ENCODE results near the gene PAX7.
"Not testable (repeated sequence)": the region's sequence is repeated elsewhere in the genome, so short reads cannot be mapped to it uniquely, and the experiment has no call there.

Gene PAX7

GRCh38 chr1:18724801-18725200 is 94.2 kb downstream of the PAX7 start:
- in situ Hi-C loops (cut with MboI; ENCODE audit: low sequenced_read_pairs), result no loop called here

GRCh38 chr1:18725231-18725895 is 94.7 kb downstream of the PAX7 start:
- in situ Hi-C loops (cut with MboI; ENCODE audit: low sequenced_read_pairs), result no loop called here

GRCh38 chr1:18726368-18726767 is 95.7 kb downstream of the PAX7 start:
- in situ Hi-C loops (cut with MboI; ENCODE audit: low sequenced_read_pairs), result no loop called here

DNA sequence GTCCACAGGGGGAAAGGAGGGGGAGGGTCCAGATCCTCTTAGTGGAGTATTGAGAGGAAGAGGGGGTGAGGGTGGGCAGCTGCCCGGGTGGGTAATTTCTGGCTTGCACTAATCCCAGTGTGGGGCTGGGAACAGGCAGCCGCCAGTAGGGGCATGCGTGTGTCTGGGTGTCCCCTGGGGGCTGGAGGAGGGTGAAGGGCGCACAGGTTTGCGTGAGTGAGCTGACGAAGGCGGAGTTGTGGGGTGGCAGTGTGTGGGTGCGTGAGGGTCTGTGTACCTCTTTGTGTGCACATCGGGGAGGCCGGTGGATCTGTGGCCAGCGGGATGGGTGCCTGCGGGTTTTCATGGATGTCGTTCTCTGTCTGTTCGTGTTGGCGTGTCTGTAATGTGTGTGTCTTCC is 97.3 kb downstream of the PAX7 start:
- in situ Hi-C loops (cut with MboI; ENCODE audit: low sequenced_read_pairs), result no loop called here

DNA sequence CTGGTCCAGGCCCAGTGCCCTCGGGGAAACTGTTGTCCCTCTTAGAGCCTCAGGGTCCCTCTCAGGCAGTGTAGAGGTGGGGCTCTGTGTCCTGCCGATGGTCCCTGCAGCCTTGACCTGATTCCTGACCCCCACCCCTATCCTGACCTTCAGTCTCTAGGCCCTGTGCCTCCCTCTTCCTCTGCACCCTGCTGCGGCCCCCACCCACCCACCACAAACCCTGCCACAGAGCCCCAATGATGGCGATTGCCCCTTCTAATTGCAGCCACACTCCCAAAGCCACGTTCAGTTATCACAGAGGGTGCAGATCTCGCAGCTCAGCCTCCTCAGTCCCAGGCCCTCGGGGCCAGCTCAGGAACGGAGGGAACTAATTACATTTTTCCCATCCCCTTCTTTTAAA is 99.7 kb downstream of the PAX7 start:
- in situ Hi-C loops (cut with MboI; ENCODE audit: low sequenced_read_pairs), result no loop called here

- in situ Hi-C loops (cut with MboI; ENCODE audit: low sequenced_read_pairs), result no loop called here
Measured at GRCh38 chr1:18731148-18731547, 100.5 kb downstream of the PAX7 start.

GRCh38 chr1:18731591-18732235 is 101.1 kb downstream of the PAX7 start:
- in situ Hi-C loops (cut with MboI; ENCODE audit: low sequenced_read_pairs), result no loop called here

DNA sequence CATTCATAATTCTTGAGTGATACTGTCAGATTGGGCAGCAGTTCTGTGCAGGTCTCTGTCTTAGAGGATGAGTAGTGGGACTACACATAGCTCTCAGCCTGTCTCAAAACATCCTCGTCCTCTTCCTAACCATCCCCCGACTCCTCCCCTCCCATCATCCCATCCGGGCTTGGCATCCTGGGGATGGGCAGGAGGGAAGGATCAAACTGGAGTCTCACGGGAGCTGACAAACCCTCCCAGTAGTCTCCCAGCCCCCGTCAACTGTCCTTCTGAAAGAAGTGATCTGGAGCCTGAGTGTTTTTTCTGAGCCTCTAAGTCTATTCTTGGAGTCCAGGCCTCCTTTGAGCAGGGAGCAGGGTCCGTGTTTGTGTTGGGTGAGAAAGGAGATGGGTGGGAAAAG is 102.0 kb downstream of the PAX7 start:
- in situ Hi-C loops (cut with MboI; ENCODE audit: low sequenced_read_pairs), result no loop called here

GRCh38 chr1:18734001-18734400 is 103.4 kb downstream of the PAX7 start:
- in situ Hi-C loops (cut with MboI; ENCODE audit: low sequenced_read_pairs), result no loop called here

- in situ Hi-C loops (cut with MboI; ENCODE audit: low sequenced_read_pairs), result no loop called here
Measured at GRCh38 chr1:18734461-18735223, 104.0 kb downstream of the PAX7 start.

DNA sequence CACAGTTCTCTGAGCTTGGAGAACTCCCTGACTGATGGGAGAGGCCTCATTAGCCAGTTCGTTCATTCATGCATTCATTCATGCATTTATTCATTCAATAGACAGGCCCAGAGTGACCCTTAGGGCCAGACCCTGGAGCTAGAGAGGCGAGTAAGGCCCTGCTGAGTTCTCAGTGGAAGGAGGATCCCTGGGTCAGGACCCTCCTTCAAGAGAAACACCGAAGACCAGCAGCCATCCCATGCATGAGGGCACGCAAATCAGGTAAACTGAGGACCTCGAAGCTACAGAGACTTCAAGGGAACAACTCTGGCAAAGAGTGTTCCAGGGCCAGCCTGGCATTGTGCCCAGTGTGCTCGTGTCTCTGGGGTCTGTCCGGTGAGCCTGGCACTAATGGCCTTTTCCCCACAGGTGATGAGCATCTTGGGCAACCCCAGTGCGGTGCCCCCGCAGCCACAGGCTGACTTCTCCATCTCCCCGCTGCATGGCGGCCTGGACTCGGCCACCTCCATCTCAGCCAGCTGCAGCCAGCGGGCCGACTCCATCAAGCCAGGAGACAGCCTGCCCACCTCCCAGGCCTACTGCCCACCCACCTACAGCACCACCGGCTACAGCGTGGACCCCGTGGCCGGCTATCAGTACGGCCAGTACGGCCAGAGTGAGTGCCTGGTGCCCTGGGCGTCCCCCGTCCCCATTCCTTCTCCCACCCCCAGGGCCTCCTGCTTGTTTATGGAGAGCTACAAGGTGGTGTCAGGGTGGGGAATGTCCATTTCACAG is 104.8 kb downstream of the PAX7 start:
- in situ Hi-C loops (cut with MboI; ENCODE audit: low sequenced_read_pairs), result no loop called here

- in situ Hi-C loops (cut with MboI; ENCODE audit: low sequenced_read_pairs), result no loop called here
Measured at GRCh38 chr1:18736958-18737357, 106.3 kb downstream of the PAX7 start.

DNA sequence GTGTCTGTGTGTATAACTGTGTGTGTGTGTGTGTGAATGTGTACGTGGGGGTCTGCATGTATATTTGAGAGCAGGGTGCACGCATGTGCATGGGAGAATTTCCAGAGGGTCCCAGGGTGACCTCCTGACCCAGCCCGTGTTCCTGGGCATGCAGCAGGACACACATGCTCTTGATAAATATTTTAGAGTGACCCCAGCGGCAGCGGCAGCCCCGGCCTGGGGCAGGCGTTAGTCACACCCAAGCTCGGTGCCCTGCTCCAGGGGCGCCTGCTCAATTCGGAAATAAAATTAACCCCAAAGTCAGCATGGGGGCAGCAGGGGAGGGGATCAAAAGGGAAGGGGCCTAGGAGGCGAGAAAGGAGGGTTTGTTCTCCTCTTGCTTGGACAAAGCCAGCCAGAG is 107.5 kb downstream of the PAX7 start:
- in situ Hi-C loops (cut with MboI; ENCODE audit: low sequenced_read_pairs), result no loop called here

- in situ Hi-C loops (cut with MboI; ENCODE audit: low sequenced_read_pairs), result no loop called here
Measured at GRCh38 chr1:18738617-18739016, 108.0 kb downstream of the PAX7 start.

DNA sequence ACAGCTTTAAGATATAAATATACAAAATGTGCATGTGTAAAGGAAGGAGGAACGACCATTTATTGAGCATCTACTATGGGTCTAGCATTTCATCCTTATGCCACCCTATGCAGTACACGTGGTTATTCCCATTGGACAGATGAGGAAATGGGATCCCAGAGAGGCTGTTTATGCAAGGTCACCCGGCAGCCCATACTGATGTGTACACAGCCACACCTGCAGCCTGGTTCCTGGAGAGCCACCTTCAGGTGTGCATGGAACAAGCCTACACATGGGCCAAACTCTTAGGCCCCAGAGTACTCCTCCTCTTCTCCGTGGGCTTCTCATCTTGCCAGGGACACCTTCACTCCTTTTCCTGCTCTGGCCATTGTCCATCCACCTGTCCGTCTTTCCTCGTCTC is 108.8 kb downstream of the PAX7 start:
- in situ Hi-C loops (cut with MboI; ENCODE audit: low sequenced_read_pairs), result no loop called here

- in situ Hi-C loops (cut with MboI; ENCODE audit: low sequenced_read_pairs), result no loop called here
Measured at GRCh38 chr1:18739897-18740296, 109.3 kb downstream of the PAX7 start.

DNA sequence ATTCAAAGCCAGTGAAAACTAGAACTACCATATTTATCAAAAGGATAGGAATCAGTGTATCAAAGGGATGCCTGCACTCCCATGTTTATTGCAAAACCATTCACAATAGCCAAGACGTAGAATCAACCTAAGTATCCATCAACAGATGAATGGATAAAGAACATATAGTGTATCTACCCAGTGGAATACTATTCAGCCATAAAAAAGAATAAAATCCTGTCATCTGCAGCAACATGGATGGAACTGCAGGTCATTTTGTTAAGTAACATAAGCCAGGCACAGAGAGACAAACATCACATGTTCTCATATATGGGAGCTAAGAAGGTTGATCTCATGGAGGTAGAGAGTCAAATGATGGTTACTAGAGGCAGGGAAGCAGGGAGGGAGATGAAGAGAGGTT is 110.0 kb downstream of the PAX7 start:
- in situ Hi-C loops (cut with MboI; ENCODE audit: low sequenced_read_pairs), result no loop called here

DNA sequence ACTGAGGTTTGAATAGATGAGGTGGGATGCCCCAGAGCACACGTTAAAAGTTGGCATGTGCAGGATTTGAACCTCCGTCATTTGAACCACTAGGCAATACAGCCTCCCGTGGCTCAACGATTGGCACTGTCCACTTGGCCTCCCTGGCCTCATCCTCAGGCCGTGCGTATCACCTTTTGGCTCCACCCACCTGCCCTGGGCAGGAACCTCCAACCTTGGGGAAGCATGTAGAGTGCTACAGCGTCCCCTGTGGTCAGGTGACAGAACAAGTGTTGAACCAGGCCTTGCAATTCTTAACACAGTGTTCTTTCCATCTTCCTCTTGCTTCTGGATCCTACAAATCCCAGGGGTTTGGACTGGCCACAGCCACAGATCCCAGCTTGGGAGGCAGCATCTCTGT is 112.6 kb downstream of the PAX7 start:
- in situ Hi-C loops (cut with MboI; ENCODE audit: low sequenced_read_pairs), result no loop called here

DNA sequence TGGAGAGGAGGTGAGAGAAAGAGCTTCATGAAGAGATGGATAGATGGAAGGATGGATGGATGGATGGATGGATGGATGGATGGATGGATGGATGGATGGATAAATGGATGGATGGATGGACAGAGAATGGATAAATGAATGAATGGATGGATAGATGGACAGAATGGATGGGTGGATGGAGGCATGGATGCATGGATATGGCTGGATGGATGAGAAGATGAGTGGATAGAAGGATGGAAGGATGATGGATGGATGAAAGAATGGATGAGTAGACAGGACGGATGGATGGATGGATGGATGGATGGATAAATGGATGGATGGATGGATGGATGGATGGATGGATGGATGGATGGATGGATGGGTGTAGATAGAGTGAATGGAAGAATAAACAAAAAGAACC is 113.7 kb downstream of the PAX7 start:
- in situ Hi-C loops (cut with MboI; ENCODE audit: low sequenced_read_pairs), result not testable (repeated sequence)

GRCh38 chr1:18746981-18747380 is 116.3 kb downstream of the PAX7 start:
- in situ Hi-C loops (cut with MboI; ENCODE audit: low sequenced_read_pairs), result no loop called here

DNA sequence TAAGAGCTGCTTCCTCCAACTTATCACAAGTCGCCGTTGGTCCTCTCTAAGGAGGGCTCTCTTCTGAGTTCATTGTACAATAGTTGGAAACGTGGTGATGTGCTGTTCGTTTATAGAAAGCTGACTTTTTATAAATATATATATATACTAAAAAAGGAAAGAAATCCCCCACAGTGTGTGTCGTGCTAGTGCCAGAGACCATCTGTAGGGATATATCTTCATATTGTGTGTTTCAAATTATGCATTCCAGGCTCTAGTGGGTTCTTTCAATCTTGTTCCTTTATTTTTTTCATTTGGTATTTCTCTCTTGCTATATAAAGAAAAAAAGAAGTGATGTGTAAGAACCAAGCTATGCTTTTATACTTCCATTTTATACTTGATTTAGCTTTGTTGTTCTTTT is 117.0 kb downstream of the PAX7 start:
- in situ Hi-C loops (cut with MboI; ENCODE audit: low sequenced_read_pairs), result no loop called here
